ENCODE measurements around the gene DIP2C.

- no peak for TF ChIP-seq NR2C2 (CRISPR knock-in tag; IDR thresholded peaks at IDR 0.05)
- TF ChIP-seq TCF7 (CRISPR knock-in tag; IDR thresholded peaks at IDR 0.05; ENCODE audit: low read depth): no peak
- no peak for TF ChIP-seq CTCF (IDR thresholded peaks at IDR 0.05)
- no peak for TF ChIP-seq ZSCAN18 (CRISPR knock-in tag; IDR thresholded peaks at IDR 0.05)
- TF ChIP-seq E2F5 (CRISPR knock-in tag; IDR thresholded peaks at IDR 0.05): no peak
- TF ChIP-seq TEAD4 (CRISPR knock-in tag; IDR thresholded peaks at IDR 0.05): no peak
- TF ChIP-seq USF1 (CRISPR knock-in tag; IDR thresholded peaks at IDR 0.05): no peak
Measured at GRCh38 chr10:535051-535450, 154.4 kb downstream of the DIP2C start.

Measured in WTC11 (cell line).